T-helper 2 cell treated with Interferon-gamma antibody and Interleukin-4, amounts not matched to agents 5 μg/mL and 100 μg/mL, for 36 hours (primary cell): ENCODE measurements around the gene SELENOT.

Experiments
- DNase-seq: peaks from one replicate; pipeline ENCODE4 v3.0.0; 2021; ENCODE audit warnings: low spot score
- H3K27ac Mint-ChIP-seq: one replicate; pipeline ENCODE4 v1.8.0; 2021; ENCODE audit warnings: mild to moderate bottlenecking, mixed read lengths
- H3K27me3 Mint-ChIP-seq: one replicate; pipeline ENCODE4 v1.8.0; 2021; ENCODE audit warnings: low read depth, mixed read lengths
- H3K36me3 Mint-ChIP-seq: one replicate; pipeline ENCODE4 v1.8.0; 2021; ENCODE audit warnings: low read depth, mixed read lengths
- H3K4me1 Mint-ChIP-seq: one replicate; pipeline ENCODE4 v1.8.0; 2021; ENCODE audit warnings: low read depth, mixed read lengths
- H3K4me3 Mint-ChIP-seq: one replicate; pipeline ENCODE4 v1.8.0; 2022; ENCODE audit warnings: mild to moderate bottlenecking, moderate library complexity, mixed read lengths
- H3K9me3 Mint-ChIP-seq: one replicate; pipeline ENCODE4 v1.8.0; 2021; ENCODE audit warnings: mixed read lengths

The SELENOT gene, protein sequence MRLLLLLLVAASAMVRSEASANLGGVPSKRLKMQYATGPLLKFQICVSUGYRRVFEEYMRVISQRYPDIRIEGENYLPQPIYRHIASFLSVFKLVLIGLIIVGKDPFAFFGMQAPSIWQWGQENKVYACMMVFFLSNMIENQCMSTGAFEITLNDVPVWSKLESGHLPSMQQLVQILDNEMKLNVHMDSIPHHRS

DNA sequence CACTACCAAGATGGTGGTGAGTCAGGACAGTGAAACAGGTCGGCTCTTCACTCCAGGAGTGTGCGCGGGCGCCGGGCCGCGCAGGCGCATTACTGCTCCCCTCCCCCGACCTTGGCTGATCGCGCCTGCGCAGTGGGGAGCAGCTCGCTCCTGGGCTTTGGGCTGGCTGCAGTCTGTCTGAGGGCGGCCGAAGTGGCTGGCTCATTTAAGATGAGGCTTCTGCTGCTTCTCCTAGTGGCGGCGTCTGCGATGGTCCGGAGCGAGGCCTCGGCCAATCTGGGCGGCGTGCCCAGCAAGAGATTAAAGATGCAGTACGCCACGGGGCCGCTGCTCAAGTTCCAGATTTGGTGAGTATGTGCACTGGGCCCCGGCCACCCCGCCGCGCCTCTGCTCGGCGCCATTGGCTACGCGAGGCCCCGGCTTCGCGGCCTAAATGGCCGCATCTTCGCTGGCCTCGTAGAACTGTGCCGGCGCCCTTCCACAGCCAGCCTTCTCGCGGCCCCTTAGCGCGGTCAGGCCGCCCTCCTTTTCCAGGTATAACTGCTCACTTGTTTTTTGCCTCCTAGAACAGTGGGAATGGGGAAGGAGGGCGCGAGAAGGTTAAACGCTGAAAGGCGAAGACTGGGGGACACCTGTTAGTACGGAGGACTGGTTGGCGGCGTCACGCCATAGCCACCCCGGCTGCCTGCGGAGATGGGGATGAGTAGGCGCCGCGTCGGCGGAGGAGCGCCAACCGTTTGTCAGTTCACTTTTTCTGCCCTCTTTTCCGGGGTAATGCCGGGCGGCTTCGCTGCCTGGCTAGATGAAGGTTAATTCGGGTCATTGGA, at the start of gene SELENOT:
TSS of gene SELENOT (plus strand) at position 169 of the 827 bp plus-strand sequence. CDS start at position 211, 42 bp downstream.
- H3K36me3 Mint-ChIP-seq = peaks cover 42% of the 10 kb centered on the region
- peaks cover 51% of the 10 kb centered on the region for H3K4me1 Mint-ChIP-seq

DNA sequence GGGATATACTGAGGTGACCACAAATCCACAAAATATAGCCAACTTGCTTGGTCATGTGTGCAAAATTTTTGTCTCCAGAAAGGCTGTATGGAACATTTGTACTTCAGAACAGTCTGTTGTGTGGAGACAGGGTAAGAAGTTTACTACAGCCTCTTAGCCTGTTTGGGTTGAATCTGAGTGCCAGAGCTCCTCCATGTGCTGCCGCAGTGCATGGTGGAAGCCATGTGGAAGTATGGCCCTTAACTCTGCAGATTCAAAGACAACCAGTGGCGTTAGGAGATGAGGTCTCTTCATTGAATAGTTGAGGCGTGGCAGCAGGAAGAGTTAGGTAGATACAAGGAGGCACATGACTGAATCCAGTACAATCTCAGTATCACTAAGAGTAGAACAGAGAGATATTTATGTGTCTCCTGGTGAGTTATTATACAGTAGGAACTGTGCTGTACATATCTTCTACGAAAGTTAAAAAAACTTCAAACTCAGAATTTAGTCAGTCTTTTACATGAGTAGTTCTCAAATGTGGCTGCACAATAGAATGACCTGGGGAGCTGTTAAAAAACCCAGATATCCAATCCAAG, 47.2 kb upstream of the SELENOT start:
- Mint-ChIP-seq H3K4me1 (peaks cover 36% of the 10 kb centered on the region), H3K4me3 (no peak overlapping the region), H3K9me3 (no peaks in the 10 kb centered on the region), H3K27ac (no peak overlapping the region), H3K36me3 (peaks cover 51% of the 10 kb centered on the region), H3K27me3 (no peaks in the 10 kb centered on the region)
- no peak for DNase-seq

More for the DNA sequence above, at the start of gene SELENOT:
- H3K4me3 Mint-ChIP-seq = peak within 1 kb of the TSS; percentile 93
- H3K27ac Mint-ChIP-seq = peak within 1 kb of the TSS; percentile 98
- no peaks in the 10 kb centered on the region for H3K9me3 Mint-ChIP-seq
- peak; percentile 97 for DNase-seq
- H3K27me3 Mint-ChIP-seq = no peaks in the 10 kb centered on the region

DNA sequence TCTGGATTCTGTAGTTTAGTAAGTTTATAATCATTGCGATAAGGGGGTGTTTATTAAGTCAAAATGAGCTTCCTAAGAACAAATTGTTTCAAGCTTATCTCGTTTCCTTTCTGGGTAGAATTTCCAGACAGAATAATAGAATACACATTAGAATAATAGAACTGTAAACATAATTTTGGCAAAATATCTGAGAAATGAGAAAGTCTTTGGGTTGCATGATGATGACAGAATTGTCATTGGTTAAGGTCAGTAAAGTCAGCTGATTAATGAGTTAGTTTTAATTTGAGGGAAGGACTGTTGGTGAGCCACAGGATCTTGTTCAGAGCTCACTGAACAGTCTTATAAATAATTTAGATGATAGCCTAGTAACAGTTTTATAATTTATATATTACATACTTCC, 46.3 kb upstream of the SELENOT start:
- Mint-ChIP-seq H3K9me3 (no peaks in the 10 kb centered on the region), H3K27me3 (no peaks in the 10 kb centered on the region), H3K27ac (no peak overlapping the region), H3K36me3 (peaks cover 50% of the 10 kb centered on the region), H3K4me1 (peaks cover 33% of the 10 kb centered on the region), H3K4me3 (no peak overlapping the region)
- no peak for DNase-seq

DNA sequence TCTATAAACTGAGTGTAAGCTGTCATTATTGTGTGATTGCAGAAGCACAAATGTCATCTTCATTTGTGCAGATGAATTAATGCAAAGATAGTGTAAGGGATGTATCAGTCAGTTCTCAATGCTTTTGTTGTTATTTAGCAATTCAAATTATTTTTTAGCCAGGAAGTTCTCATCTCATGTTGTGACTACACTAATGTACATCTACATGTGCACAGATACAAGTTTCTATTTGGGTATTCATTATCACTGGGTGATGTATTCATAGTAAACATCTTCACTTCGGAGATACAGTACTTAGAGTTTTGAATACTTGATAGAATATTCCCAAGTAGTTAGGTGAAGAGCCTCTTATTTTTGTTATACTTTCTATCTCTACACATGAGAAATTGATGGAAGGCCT, 45.4 kb upstream of the SELENOT start:
- H3K9me3 Mint-ChIP-seq = no peaks in the 10 kb centered on the region
- peaks cover 31% of the 10 kb centered on the region for H3K4me1 Mint-ChIP-seq
- DNase-seq = no peak
- peaks cover 51% of the 10 kb centered on the region for H3K36me3 Mint-ChIP-seq
- H3K4me3 Mint-ChIP-seq = no peak overlapping the region
- no peaks in the 10 kb centered on the region for H3K27me3 Mint-ChIP-seq
- H3K27ac Mint-ChIP-seq = no peak overlapping the region

DNA sequence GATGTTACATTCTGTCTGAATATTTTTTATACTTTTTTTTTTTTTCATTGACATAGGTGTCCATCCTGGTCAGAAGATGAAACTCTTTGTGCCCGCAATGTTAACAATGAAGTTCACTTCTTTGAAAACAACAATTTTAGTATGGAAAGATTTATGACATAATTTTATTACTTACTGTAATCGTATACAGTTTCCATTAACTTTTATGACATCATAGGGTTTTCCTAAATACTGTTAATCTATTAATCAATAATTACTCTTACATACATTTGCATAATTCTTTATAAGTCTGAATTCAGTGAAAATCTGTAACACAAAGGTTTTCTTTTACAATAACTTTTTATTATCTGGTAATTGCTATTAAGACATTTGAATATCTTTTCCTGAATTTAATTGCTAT, 38.9 kb upstream of the SELENOT start:
- Mint-ChIP-seq H3K9me3 (no peaks in the 10 kb centered on the region), H3K4me1 (peaks cover 11% of the 10 kb centered on the region), H3K36me3 (peaks cover 44% of the 10 kb centered on the region), H3K27me3 (no peaks in the 10 kb centered on the region), H3K4me3 (no peak overlapping the region), H3K27ac (no peak overlapping the region)
- DNase-seq = no peak

DNA sequence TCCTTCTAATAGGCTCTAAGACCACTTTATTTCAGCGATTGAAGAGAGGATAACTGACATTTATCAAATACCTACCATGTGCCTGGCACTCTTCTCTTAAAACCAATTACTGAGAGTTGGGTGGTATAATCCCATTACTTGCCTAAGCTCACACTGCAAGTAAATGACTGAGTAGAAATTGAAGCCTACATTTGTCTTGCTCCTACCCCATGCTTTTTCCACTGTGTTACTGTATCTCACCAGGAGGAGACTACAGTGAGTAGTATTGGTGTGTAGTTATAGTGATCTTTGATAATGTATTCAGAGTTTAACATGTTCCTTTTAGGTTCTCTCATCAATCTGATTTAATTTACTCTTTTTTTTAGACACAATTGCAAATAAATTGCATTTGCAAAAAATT, 35.8 kb upstream of the SELENOT start:
- Mint-ChIP-seq H3K4me3 (no peak overlapping the region), H3K36me3 (peaks cover 43% of the 10 kb centered on the region), H3K27me3 (no peaks in the 10 kb centered on the region), H3K9me3 (no peaks in the 10 kb centered on the region), H3K27ac (no peak overlapping the region), H3K4me1 (peaks cover 2% of the 10 kb centered on the region)
- no peak for DNase-seq

DNA sequence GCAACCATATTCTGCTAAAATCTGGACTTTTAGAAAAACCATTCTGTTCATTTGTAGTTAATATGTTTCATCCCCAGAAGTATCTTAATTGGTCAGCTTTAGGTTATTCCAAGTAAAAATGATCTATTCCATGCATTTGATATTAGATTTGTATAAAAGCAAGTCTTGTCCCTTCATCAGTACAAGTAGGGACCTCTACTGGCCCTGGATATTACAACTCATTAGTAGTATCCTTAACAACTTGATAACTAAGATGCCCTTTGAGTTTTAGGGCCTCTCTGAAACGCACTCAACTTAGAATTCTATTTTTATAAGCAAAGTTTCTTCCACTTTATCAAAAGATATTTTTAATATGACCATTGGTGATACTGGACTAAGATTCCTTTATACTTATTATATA, 25.3 kb upstream of the SELENOT start:
- no peaks in the 10 kb centered on the region for H3K9me3 Mint-ChIP-seq

DNA sequence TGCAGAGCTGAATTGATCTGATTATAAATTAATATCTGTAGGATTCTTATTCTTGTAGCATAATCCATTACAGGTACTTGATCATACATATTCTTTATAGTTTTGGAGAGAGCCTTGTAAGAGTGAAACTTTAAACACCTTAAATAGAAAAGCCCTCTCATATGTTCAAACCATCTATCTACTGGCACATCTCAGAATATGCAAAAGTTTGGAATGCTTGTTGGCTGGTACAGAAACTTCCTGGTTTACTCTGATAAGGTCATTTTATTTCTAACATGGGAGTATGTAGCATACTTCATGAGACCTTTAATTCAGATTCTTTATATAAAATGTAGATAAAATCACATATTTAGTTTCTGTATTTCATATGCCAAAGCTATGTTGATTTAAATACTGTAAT, 21.9 kb upstream of the SELENOT start:
- Mint-ChIP-seq H3K4me1 (peaks cover 33% of the 10 kb centered on the region), H3K36me3 (peaks cover 61% of the 10 kb centered on the region)

More for the DNA sequence above, 25.3 kb upstream of the SELENOT start:
- Mint-ChIP-seq H3K4me3 (no peak overlapping the region), H3K27me3 (no peaks in the 10 kb centered on the region), H3K36me3 (peaks cover 54% of the 10 kb centered on the region), H3K27ac (no peak overlapping the region), H3K4me1 (peaks cover 29% of the 10 kb centered on the region)
- no peak for DNase-seq

DNA sequence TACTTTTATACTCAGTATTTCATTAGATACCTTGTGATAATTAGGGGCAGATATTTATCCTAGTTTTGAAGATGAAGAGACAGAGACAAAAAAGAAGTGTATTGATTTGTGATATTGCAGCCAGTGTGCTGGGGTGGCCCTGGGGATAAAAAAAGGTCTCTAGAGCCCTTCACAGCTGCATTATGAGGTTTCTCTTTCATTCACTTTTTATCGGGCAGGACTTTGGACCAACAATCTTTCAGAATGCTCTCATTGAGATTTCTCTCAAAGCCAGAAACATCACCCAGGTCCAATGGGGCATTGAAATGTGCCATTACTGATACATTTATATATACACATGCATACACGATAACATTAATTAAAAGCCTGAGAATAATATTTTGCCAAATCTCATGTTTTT, 20.5 kb upstream of the SELENOT start:
- H3K4me3 Mint-ChIP-seq = peak overlapping the region; percentile 46
- peaks cover 50% of the 10 kb centered on the region for H3K36me3 Mint-ChIP-seq
- no peaks in the 10 kb centered on the region for H3K27me3 Mint-ChIP-seq
- no peaks in the 10 kb centered on the region for H3K9me3 Mint-ChIP-seq
- no peak for DNase-seq
- peaks cover 25% of the 10 kb centered on the region for H3K4me1 Mint-ChIP-seq
- H3K27ac Mint-ChIP-seq = peak overlapping the region; percentile 60

More for the DNA sequence above, 21.9 kb upstream of the SELENOT start:
- Mint-ChIP-seq H3K27me3 (no peaks in the 10 kb centered on the region), H3K9me3 (no peaks in the 10 kb centered on the region), H3K4me3 (no peak overlapping the region), H3K27ac (no peak overlapping the region)
- no peak for DNase-seq

DNA sequence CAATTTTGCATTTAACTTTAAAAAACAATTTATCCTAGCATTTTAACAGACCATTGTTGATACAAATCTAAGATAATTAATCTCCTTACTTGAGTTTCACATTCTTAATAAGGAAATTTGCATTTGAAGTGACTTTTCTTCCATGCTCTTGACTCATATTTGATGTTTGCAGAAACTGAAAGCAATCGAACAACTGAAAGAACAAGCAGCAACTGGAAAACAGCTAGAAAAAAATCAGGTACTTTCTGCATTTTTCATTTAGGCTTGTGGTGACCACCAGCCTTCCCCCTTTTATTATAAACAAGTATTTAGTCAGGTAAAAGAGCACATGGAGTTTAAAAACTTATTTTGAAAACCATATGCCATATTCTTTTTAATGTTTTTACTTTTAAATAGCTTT, 20.1 kb upstream of the SELENOT start:
- Mint-ChIP-seq H3K27me3 (no peaks in the 10 kb centered on the region), H3K4me3 (peak overlapping the region; percentile 46), H3K36me3 (peaks cover 47% of the 10 kb centered on the region), H3K9me3 (no peaks in the 10 kb centered on the region), H3K4me1 (peaks cover 22% of the 10 kb centered on the region), H3K27ac (peak overlapping the region; percentile 60)
- no peak for DNase-seq

DNA sequence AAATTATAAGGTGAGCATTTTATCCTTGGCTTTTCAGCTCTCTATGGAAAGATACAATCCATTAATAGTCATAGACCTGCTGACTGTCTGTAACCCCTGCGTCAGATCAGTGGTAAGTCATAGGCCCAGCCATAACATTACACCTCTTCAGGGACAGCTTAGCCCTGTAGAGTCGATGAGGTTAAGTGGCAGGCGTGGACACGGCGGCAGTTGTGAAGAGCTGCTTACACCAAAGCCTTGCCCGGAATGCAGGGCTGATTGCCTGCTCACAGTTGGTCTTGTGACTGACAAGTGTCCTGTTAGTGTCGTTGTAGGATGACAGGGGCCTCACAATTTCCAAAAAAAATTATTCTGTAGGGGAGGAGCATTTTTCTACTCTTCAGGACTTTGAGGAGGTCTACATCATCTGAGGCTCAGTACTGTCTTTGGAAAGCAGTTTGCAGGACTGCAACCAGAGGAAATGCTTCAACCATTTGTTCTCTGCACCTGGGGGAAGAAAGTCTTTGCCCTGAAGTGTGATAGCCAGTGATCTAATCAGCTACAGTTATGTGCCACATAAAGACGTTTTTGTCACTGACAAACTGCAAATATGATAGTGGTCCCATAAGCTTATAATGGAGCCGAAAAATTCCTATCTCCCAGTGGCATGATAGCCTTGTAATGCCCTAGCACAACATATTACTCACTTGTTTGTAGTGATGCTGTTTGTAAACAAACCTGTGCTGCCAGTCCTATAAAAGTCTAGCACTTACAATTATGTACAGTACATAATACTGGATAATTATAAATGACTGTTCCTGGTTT, 14.9 kb upstream of the SELENOT start:
- peaks cover 27% of the 10 kb centered on the region for H3K36me3 Mint-ChIP-seq
- DNase-seq = no peak
- no peaks in the 10 kb centered on the region for H3K27me3 Mint-ChIP-seq
- H3K4me1 Mint-ChIP-seq = peaks cover 23% of the 10 kb centered on the region
- no peaks in the 10 kb centered on the region for H3K9me3 Mint-ChIP-seq
- no peak overlapping the region for H3K4me3 Mint-ChIP-seq
- peak overlapping the region; percentile 57 for H3K27ac Mint-ChIP-seq

DNA sequence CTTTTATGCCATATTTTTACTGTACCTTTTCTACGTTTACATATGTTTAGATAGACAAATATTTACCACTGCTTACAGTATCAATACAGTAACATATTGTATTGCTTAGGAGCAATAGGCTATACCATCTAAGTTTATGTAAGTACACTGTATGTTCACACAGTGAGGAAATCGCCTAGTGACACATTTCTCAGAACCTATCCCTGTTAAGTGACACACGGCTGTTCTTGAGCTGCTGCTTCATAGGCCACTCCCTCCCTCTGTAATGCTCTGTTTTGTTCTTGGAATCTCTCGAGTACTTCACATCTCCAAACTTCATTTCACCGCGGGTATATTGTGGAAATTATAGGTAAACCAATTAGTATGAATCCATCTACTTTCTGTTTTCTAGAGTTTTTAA, 13.4 kb upstream of the SELENOT start:
- no peaks in the 10 kb centered on the region for H3K9me3 Mint-ChIP-seq
- no peaks in the 10 kb centered on the region for H3K27me3 Mint-ChIP-seq
- H3K27ac Mint-ChIP-seq = no peak overlapping the region
- no peak overlapping the region for H3K4me3 Mint-ChIP-seq
- DNase-seq = no peak
- peaks cover 22% of the 10 kb centered on the region for H3K36me3 Mint-ChIP-seq
- H3K4me1 Mint-ChIP-seq = peaks cover 18% of the 10 kb centered on the region

DNA sequence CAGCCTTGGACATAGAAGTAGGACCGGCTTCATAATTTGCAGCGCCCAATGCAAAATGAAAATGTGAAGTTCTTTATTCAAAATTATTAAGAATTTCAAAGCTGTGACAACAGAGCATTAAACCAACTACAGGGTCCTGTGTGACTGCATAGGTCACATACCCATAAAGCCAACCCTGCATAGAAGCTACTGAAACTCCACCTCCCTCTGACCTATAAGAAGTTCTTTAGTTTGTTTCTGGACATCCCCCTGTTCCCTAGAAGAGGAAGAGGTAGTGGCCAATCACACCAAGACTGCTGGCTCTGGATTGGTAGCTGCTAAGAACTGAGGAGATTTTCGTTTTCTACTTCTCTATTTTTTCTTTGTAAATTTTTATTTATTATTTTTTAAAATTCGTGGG, 9.0 kb upstream of the SELENOT start:
- Mint-ChIP-seq H3K9me3 (no peaks in the 10 kb centered on the region), H3K36me3 (peaks cover 6% of the 10 kb centered on the region), H3K27ac (no peak overlapping the region), H3K4me3 (no peak overlapping the region), H3K4me1 (peaks cover 10% of the 10 kb centered on the region), H3K27me3 (no peaks in the 10 kb centered on the region)
- DNase-seq = no peak

DNA sequence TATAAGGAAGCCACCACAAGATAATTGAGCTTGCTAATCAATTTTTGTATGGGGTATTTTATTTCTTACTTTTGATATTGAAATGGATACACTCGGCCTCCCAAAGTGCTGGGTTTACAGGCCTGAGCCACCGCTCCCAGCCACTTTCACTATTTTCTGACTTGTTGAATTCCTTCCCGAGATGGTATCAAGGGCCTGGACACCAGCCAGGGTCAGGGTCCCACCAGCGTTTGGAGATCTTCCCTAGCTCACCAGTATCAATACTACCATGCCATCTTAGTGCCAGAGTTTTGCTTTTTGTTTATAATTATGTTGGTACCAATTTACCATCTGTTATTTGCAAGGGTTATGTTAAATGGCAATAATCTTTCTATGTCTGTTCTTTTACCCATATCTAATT, 5.5 kb upstream of the SELENOT start:
- Mint-ChIP-seq H3K4me3 (no peak overlapping the region), H3K27ac (no peak overlapping the region), H3K36me3 (peaks cover 16% of the 10 kb centered on the region), H3K9me3 (no peaks in the 10 kb centered on the region), H3K4me1 (peaks cover 25% of the 10 kb centered on the region), H3K27me3 (no peaks in the 10 kb centered on the region)
- no peak for DNase-seq
